Measurements from ENCODE around the gene TRIM52.
"Not testable (repeated sequence)": the region's sequence is repeated elsewhere in the genome, so short reads cannot be mapped to it uniquely, and the experiment has no call there.

The TRIM52 gene

DNA sequence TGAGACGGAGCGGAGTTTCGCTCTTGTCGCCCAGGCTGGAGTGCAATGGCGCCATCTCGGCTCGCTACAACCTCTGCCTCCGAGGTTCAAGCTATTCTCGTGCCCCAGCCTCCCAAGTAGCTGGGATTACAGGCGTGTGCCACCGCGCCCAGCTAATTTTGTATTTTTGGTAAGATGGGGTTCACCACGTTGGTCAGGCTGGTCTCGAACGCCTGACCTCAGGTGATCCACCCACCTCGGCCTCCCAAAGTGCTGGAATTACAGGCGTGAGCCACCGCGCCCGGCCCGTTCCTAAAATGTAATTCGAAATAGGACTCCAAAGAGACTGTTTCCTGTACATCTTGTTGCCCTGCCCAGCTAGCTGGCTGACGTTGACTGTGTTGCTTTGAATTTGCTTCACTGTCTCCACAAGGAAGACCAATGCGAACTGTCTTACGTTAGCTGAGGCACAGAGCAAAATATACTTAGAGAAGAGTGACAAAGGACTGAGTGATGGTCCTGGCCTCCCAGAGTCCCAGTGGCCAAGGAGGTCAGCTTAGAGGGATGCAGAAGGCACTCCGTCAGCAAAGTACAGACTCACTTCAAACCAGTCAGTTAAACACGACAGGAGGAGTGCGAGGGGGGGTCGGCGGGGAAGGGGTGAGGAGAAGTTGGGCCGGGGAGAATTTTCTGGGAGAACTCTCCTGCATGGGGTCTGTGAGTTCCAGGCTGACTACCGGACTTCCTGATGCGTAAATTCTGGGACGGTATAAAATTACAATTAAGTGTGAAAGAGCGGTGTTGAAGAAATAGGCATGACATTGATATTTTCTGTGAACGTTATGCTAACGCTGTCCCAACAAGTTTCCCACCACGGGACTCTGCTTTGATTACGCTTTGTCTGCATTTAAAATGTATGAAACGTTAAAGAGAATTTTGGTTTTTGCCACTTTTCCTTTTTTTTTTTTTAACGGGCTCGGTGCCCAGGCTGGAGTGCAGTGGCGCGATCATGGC is 44.6 kb downstream of the TRIM52 start:
- H3K9me2 ChIP-seq (replicated peaks; ENCODE audit: insufficient read depth, low read length), result no peaks in the 10 kb centered on the region
- no peaks in the 10 kb centered on the region for H4K20me1 ChIP-seq (ENCODE audit: low read depth, low read length)
- H3K9ac ChIP-seq (ENCODE audit: low read length), result peak overlapping the region; percentile 43
- H3K9me3 ChIP-seq (ENCODE audit: insufficient read depth, low read length), result no peaks in the 10 kb centered on the region
- no peaks in the 10 kb centered on the region for H3K36me3 ChIP-seq (ENCODE audit: low read length)
- no peaks in the 10 kb centered on the region for H3K79me2 ChIP-seq (ENCODE audit: insufficient read depth, low read length)
- peak overlapping the region; percentile 67 for H2AFZ ChIP-seq (ENCODE audit: low read depth, low read length, severe bottlenecking)
- TF ChIP-seq, protein P1, sequence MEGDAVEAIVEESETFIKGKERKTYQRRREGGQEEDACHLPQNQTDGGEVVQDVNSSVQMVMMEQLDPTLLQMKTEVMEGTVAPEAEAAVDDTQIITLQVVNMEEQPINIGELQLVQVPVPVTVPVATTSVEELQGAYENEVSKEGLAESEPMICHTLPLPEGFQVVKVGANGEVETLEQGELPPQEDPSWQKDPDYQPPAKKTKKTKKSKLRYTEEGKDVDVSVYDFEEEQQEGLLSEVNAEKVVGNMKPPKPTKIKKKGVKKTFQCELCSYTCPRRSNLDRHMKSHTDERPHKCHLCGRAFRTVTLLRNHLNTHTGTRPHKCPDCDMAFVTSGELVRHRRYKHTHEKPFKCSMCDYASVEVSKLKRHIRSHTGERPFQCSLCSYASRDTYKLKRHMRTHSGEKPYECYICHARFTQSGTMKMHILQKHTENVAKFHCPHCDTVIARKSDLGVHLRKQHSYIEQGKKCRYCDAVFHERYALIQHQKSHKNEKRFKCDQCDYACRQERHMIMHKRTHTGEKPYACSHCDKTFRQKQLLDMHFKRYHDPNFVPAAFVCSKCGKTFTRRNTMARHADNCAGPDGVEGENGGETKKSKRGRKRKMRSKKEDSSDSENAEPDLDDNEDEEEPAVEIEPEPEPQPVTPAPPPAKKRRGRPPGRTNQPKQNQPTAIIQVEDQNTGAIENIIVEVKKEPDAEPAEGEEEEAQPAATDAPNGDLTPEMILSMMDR (IDR thresholded peaks at IDR 0.05; ENCODE audit: insufficient read depth, low read length, poor library complexity, severe bottlenecking), result no peak
- no peak for TF ChIP-seq EZH2phosphoT487 (conservative IDR thresholded peaks at IDR 0.05; ENCODE audit: low read length)
- no peaks in the 10 kb centered on the region for H3K27me3 ChIP-seq (ENCODE audit: low read length)
- H3K4me2 ChIP-seq (ENCODE audit: low read depth, low read length, poor library complexity, severe bottlenecking), result peak overlapping the region; percentile 72
- peak overlapping the region; percentile 42 for H3K4me3 ChIP-seq (ENCODE audit: insufficient read depth, low read length, poor library complexity, severe bottlenecking)
- peaks cover 27% of the 10 kb centered on the region for H3F3A ChIP-seq (ENCODE audit: insufficient read depth)
- H3K27ac ChIP-seq (ENCODE audit: low read depth, low read length), result peak overlapping the region; percentile 30

DNA sequence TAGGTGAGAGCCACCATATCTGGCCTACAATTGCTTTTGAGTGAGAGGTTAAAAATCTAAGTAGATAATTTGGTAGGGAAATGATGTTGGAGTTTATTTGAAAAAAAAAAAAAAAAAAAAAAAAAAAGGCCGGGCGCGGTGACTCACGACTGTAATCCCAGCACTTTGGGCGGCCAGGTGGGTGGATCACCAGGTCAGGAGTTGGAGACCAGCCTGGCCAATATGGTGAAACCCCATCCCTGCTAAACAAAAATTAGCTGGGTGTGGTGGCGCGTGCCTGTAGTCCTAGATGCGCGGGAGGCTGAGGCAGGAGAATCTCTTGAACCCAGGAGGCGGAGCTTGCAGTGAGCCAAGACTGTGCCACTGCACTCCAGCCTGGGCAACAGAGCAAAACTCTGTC is 46.7 kb downstream of the TRIM52 start:
- H3K27ac ChIP-seq (ENCODE audit: low read depth, low read length); H2AFZ ChIP-seq (ENCODE audit: low read depth, low read length, severe bottlenecking); H3K4me3 ChIP-seq (ENCODE audit: insufficient read depth, low read length, poor library complexity, severe bottlenecking): not testable (repeated sequence)

DNA sequence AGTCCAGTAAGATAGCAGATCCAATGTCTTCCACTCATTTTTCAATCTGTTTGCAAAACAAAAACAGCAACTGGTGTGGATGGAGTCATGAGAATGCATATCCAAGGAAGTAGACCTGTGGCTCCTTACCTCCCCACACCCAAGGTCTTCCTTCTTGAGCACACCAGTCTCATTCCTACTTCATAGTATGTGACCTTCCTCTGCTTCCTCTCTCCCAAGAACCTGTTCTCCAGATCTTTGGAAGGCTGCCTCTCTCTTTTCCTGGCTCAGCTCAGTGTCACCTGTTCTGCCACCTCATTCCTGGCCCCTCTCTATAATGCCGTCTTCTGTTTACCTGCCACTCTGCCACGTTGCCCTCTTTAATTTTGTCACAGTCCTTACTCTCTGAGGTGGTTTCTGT is 48.0 kb downstream of the TRIM52 start:
- H3K36me3 ChIP-seq (ENCODE audit: low read length), result no peaks in the 10 kb centered on the region
- H3K9me3 ChIP-seq (ENCODE audit: insufficient read depth, low read length), result no peaks in the 10 kb centered on the region
- no peaks in the 10 kb centered on the region for H3K9me2 ChIP-seq (replicated peaks; ENCODE audit: insufficient read depth, low read length)
- no peaks in the 10 kb centered on the region for H4K20me1 ChIP-seq (ENCODE audit: low read depth, low read length)
- no peak overlapping the region for H3K4me3 ChIP-seq (ENCODE audit: insufficient read depth, low read length, poor library complexity, severe bottlenecking)
- no peaks in the 10 kb centered on the region for H3K27me3 ChIP-seq (ENCODE audit: low read length)
- no peak overlapping the region for H3K9ac ChIP-seq (ENCODE audit: low read length)
- peaks cover 28% of the 10 kb centered on the region for H3F3A ChIP-seq (ENCODE audit: insufficient read depth)
- no peak overlapping the region for H2AFZ ChIP-seq (ENCODE audit: low read depth, low read length, severe bottlenecking)
- no peak overlapping the region for H3K27ac ChIP-seq (ENCODE audit: low read depth, low read length)
- H3K4me2 ChIP-seq (ENCODE audit: low read depth, low read length, poor library complexity, severe bottlenecking), result no peak overlapping the region
- TF ChIP-seq, protein P1 (IDR thresholded peaks at IDR 0.05; ENCODE audit: insufficient read depth, low read length, poor library complexity, severe bottlenecking), result no peak
- no peak for TF ChIP-seq EZH2phosphoT487 (conservative IDR thresholded peaks at IDR 0.05; ENCODE audit: low read length)
- no peaks in the 10 kb centered on the region for H3K79me2 ChIP-seq (ENCODE audit: insufficient read depth, low read length)

More for the DNA sequence above, 46.7 kb downstream of the TRIM52 start:
- not testable (repeated sequence) for H4K20me1 ChIP-seq (ENCODE audit: low read depth, low read length); H3K9me2 ChIP-seq (replicated peaks; ENCODE audit: insufficient read depth, low read length); H3K36me3 ChIP-seq (ENCODE audit: low read length); H3K27me3 ChIP-seq (ENCODE audit: low read length); H3K79me2 ChIP-seq (ENCODE audit: insufficient read depth, low read length); H3K4me2 ChIP-seq (ENCODE audit: low read depth, low read length, poor library complexity, severe bottlenecking); H3K9ac ChIP-seq (ENCODE audit: low read length); H3K9me3 ChIP-seq (ENCODE audit: insufficient read depth, low read length)
- peaks cover 26% of the 10 kb centered on the region; the same call in 1 of the 2 replicates for H3F3A ChIP-seq (ENCODE audit: insufficient read depth)

DNA sequence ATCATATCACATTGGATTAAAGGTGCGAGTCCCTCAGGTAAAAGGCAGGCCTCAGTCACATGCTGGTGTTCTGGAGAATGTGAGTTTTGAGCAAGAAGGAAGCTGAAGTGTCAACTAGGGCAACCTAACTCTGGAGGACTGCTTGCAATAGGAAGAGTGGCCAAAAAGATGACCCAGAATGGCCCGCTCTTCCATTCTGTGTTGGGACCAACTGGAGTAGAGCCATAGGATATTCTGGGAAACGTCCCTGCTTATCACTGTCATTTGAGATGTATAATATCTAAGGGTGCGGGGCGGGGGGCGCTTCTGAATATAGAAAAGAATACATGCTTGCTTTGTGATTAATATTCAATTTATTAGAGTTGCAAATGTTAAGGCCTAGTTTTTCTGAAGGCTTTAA is 48.9 kb downstream of the TRIM52 start:
- H3K4me3 ChIP-seq (ENCODE audit: insufficient read depth, low read length, poor library complexity, severe bottlenecking), result no peak overlapping the region

More for the DNA sequence above, 48.9 kb downstream of the TRIM52 start:
- Histone ChIP-seq H3F3A (ENCODE audit: insufficient read depth) (peaks cover 23% of the 10 kb centered on the region), H4K20me1 (ENCODE audit: low read depth, low read length) (no peaks in the 10 kb centered on the region), H3K36me3 (ENCODE audit: low read length) (no peaks in the 10 kb centered on the region), H3K27me3 (ENCODE audit: low read length) (no peaks in the 10 kb centered on the region), H3K9ac (ENCODE audit: low read length) (no peak overlapping the region), H3K27ac (ENCODE audit: low read depth, low read length) (no peak overlapping the region), H2AFZ (ENCODE audit: low read depth, low read length, severe bottlenecking) (no peak overlapping the region), H3K4me2 (ENCODE audit: low read depth, low read length, poor library complexity, severe bottlenecking) (no peak overlapping the region), H3K9me2 (replicated peaks; ENCODE audit: insufficient read depth, low read length) (no peaks in the 10 kb centered on the region), H3K79me2 (ENCODE audit: insufficient read depth, low read length) (no peaks in the 10 kb centered on the region), H3K9me3 (ENCODE audit: insufficient read depth, low read length) (no peaks in the 10 kb centered on the region)
- no peak for TF ChIP-seq EZH2phosphoT487 (conservative IDR thresholded peaks at IDR 0.05; ENCODE audit: low read length)
- TF ChIP-seq, protein P1 (IDR thresholded peaks at IDR 0.05; ENCODE audit: insufficient read depth, low read length, poor library complexity, severe bottlenecking), result no peak
